Measurements from ENCODE around the gene LMAN2L. TPM values are rescaled to one million over a fixed set of nuclear protein-coding genes. Genes with fewer than 3 reads are reported as not detected.

The LMAN2L gene
- polyA plus RNA-seq, 1 of the 3 experiments (the other 2 are of a cell fraction), result 17.7 TPM

- no peaks in the 10 kb centered on the region for H3K79me2 ChIP-seq (ENCODE audit: insufficient read depth)
- no peaks in the 10 kb centered on the region for H3K9me3 ChIP-seq
- no peaks in the 10 kb centered on the region for H3K36me3 ChIP-seq (replicated peaks in 1 of 2; ENCODE audit: control insufficient read depth in 1 of 2, insufficient read depth in 2 of 2, low read length in 1 of 2)
- ChIA-PET POLR2A (no interaction called here), CTCF (interaction anchor here (1.2 kb wide), 1 partner anchor 129 kb away, joined by 3 read pairs; the partner anchor contains the start of gene CNNM3)
- H3K27ac ChIP-seq (ENCODE audit: low read depth in 2 of 2, low read length in 1 of 2), result no peak overlapping the region
- TF ChIP-seq GABPA (IDR thresholded peaks at IDR 0.05; ENCODE audit: low read depth) (no peak), REST (IDR thresholded peaks at IDR 0.05; ENCODE audit: low read depth, low read length) (no peak), MXI1 (IDR thresholded peaks at IDR 0.05; ENCODE audit: low read depth, low read length) (no peak), NFIC (IDR thresholded peaks at IDR 0.05; ENCODE audit: borderline replicate concordance) (no peak), ELF1 (IDR thresholded peaks at IDR 0.05) (no peak), NRF1 (IDR thresholded peaks at IDR 0.05; ENCODE audit: low read depth, low read length) (no peak), TAF1 (IDR thresholded peaks at IDR 0.05; ENCODE audit: borderline replicate concordance, low read depth, low read length) (no peak), SIN3A (IDR thresholded peaks at IDR 0.05; ENCODE audit: borderline replicate concordance, low read depth, low read length) (no peak), FOXJ3 (CRISPR knock-in tag; IDR thresholded peaks at IDR 0.05) (no peak), SMC3 (IDR thresholded peaks at IDR 0.05; ENCODE audit: low read depth, low read length) (no peak)
- TF ChIP-seq, protein P1, sequence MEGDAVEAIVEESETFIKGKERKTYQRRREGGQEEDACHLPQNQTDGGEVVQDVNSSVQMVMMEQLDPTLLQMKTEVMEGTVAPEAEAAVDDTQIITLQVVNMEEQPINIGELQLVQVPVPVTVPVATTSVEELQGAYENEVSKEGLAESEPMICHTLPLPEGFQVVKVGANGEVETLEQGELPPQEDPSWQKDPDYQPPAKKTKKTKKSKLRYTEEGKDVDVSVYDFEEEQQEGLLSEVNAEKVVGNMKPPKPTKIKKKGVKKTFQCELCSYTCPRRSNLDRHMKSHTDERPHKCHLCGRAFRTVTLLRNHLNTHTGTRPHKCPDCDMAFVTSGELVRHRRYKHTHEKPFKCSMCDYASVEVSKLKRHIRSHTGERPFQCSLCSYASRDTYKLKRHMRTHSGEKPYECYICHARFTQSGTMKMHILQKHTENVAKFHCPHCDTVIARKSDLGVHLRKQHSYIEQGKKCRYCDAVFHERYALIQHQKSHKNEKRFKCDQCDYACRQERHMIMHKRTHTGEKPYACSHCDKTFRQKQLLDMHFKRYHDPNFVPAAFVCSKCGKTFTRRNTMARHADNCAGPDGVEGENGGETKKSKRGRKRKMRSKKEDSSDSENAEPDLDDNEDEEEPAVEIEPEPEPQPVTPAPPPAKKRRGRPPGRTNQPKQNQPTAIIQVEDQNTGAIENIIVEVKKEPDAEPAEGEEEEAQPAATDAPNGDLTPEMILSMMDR (IDR thresholded peaks at IDR 0.05), result no peak
- TF ChIP-seq, protein P2, sequence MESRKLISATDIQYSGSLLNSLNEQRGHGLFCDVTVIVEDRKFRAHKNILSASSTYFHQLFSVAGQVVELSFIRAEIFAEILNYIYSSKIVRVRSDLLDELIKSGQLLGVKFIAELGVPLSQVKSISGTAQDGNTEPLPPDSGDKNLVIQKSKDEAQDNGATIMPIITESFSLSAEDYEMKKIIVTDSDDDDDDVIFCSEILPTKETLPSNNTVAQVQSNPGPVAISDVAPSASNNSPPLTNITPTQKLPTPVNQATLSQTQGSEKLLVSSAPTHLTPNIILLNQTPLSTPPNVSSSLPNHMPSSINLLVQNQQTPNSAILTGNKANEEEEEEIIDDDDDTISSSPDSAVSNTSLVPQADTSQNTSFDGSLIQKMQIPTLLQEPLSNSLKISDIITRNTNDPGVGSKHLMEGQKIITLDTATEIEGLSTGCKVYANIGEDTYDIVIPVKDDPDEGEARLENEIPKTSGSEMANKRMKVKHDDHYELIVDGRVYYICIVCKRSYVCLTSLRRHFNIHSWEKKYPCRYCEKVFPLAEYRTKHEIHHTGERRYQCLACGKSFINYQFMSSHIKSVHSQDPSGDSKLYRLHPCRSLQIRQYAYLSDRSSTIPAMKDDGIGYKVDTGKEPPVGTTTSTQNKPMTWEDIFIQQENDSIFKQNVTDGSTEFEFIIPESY (IDR thresholded peaks at IDR 0.05; ENCODE audit: borderline replicate concordance, low read depth), result no peak
- no peak for DNase-seq
- no peak overlapping the region for H3K4me3 ChIP-seq (ENCODE audit: low read depth in 2 of 2, low read length in 1 of 2)
- no peak overlapping the region for H3K9ac ChIP-seq
- peaks cover 0 to 24% of the 10 kb centered on the region in 2 experiments; a peak in 1 of 4 replicates for H3K4me1 ChIP-seq (ENCODE audit: control insufficient read depth in 1 of 2, insufficient read depth in 2 of 2, low read depth in 1 of 2, low read length in 1 of 2)
- H3K27me3 ChIP-seq (ENCODE audit: insufficient read depth), result no peaks in the 10 kb centered on the region
- WGBS (ENCODE audit: low lambda C conversion rate), result 100% methylated on average over 3 of the region's 3 CpGs
- no peak overlapping the region for H3K4me2 ChIP-seq
- H4K20me1 ChIP-seq (ENCODE audit: insufficient read depth), result no peaks in the 10 kb centered on the region
- H2AFZ ChIP-seq (ENCODE audit: low read depth), result no peak overlapping the region
- H3K9me2 ChIP-seq, result no peaks in the 10 kb centered on the region
- no peaks in the 10 kb centered on the region for H3F3A ChIP-seq (replicated peaks; ENCODE audit: insufficient read depth)
Measured at GRCh38 chr2:96687266-96687665, 52.6 kb downstream of the LMAN2L start.
